Upper lobe of left lung (tissue), 6 donors: ENCODE data around the gene MSS51. TPM values are rescaled to one million over a fixed set of nuclear protein-coding genes. Genes with fewer than 3 reads are reported as not detected.
"Not testable (repeated sequence)": the region's sequence is repeated elsewhere in the genome, so short reads cannot be mapped to it uniquely, and the experiment has no call there.

Experiments used
- ATAC-seq, 2 donors: fragments of 200-7000 bp; cut with Tn5 transposase; one replicate each; pipeline ENCODE4 v1.9.1; 2022; ENCODE audit warnings: mild to moderate bottlenecking in 2 of 2, moderate library complexity in 2 of 2; ENCODE audit not compliant: low FRiP score in 2 of 2
- DNase-seq, 2 donors: peaks; one replicate each; pipeline ENCODE4 v3.0.0-alpha.2; 2019 to 2020
- H3K27ac ChIP-seq, 4 donors: fragments of 200-600 bp; sonication (generic); one replicate each; pipeline ENCODE4 v1.5.1; 2016 to 2019
- H3K27me3 ChIP-seq, 4 donors: fragments of 200-600 bp; sonication (generic); one replicate each; pipeline ENCODE4 v1.5.1; 2017 to 2019
- H3K36me3 ChIP-seq, 4 donors: fragments of 200-600 bp; sonication (generic); one replicate each; pipeline ENCODE4 v1.5.1; 2016 to 2019
- H3K4me1 ChIP-seq, 4 donors: fragments of 200-600 bp; sonication (generic); one replicate each; pipeline ENCODE4 v1.5.1; 2018 to 2019
- H3K4me3 ChIP-seq, 4 donors: fragments of 200-600 bp; sonication (generic); one replicate each; pipeline ENCODE4 v1.5.1; 2017 to 2019; ENCODE audit warnings: mild to moderate bottlenecking in 2 of 4, moderate library complexity in 1 of 4
- H3K9me3 ChIP-seq, 4 donors: fragments of 200-600 bp; sonication (generic); one replicate each; pipeline ENCODE4 v1.5.1; 2018 to 2019
- CTCF ChIP-seq, 6 experiments: fragments of 450-650 bp in 4 of 6; fragments of 200-600 bp in 2 of 6; sonication (generic) in 2 of 6; IDR thresholded peaks; one replicate each; pipeline ENCODE4 v1.5.1; 2016 to 2019; ENCODE audit warnings: antibody characterized with exemption in 6 of 6
- EP300 ChIP-seq, 4 donors: sonication (generic); formaldehyde crosslinking; IDR thresholded peaks; one replicate each; pipeline ENCODE4 v1.5.1; 2017; ENCODE audit warnings: antibody characterized with exemption in 4 of 4, control low read depth in 2 of 4
- POLR2A ChIP-seq, 4 donors: fragments of 450-650 bp; IDR thresholded peaks; one replicate each; pipeline ENCODE4 v1.5.1; 2016 to 2017; ENCODE audit warnings: antibody characterized with exemption in 4 of 4, mild to moderate bottlenecking in 2 of 4
- POLR2AphosphoS5 ChIP-seq, 2 donors: sonication (generic); formaldehyde crosslinking; IDR thresholded peaks; one replicate each; pipeline ENCODE4 v1.5.1; 2017; ENCODE audit warnings: antibody characterized with exemption in 2 of 2
- WGBS, 2 donors: methylation state at CpG; one replicate each; pipeline ENCODE4 v1.1.5; 2017 to 2018; 5-methylcytosine and 5-hydroxymethylcytosine counted together
- total RNA-seq, 6 donors: library from RNA; depleted of rRNA in 4 of 6; stranded (reverse); fragments of >200 nt in 4 of 6; gene quantifications; one replicate each; pipeline versions ENCODE4 v1.1.0 to v1.2.1, GENCODE V29; 2016 to 2021
- donor health status: DM: no; HTN: no; CAD: no; lungs with moderate emphysema.
- donor health status: DM: no; HTN: yes; CAD: no; lungs with severe emphysema.

The MSS51 gene
- total RNA-seq, 6 donors from 2014 or later: 1.7 to 8.4 (median 3.3) TPM

DNA sequence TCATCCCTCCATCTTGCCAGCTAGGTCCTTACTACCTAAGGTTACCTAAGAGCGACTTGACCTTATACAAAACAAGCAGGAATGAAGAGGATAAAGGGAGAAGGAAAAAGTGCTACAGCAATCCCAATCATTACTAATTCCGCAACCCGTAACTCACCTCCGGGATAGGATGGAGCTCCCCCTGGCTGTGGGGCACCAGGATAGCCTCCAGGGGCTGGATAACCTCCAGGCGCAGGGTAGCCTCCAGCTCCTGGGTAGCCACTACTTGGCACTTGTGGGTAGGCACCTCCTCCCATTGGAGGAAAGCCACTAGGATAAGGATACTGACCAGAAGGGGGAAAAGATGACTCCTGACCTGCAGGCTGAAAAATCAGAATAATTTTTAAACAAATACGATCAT lies 35.3 kb downstream of the MSS51 start:
- 94 to 99% methylated on average over 6 of the region's 6 CpGs for WGBS, 2 donors

DNA sequence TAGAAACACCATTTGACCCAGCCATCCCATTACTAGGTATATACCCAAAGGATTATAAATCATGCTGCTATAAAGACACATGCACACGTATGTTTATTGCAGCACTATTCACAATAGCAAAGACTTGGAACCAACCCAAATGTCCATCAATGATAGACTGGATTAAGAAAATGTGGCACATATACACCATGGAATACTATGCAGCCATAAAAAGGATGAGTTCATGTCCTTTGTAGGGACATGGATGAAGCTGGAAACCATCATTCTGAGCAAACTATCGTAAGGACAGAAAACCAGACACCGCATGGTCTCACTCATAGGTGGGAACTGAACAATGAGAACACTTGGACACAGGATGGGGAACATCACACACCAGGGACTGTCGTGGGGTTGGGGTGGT lies 39.0 kb downstream of the MSS51 start:
- ATAC-seq, H3K4me1 ChIP-seq, H3K4me3 ChIP-seq, DNase-seq, H3K9me3 ChIP-seq, H3K27me3 ChIP-seq, H3K27ac ChIP-seq: not testable (repeated sequence)
- H3K36me3 ChIP-seq: peaks cover 19 to 68% (median 31%) of the 10 kb centered on the region in 4 donors
- WGBS, 2 donors: 98 to 100% methylated on average over 3 of the region's 4 CpGs

More for the DNA sequence above, 35.3 kb downstream of the MSS51 start:
- no peak overlapping the region for H3K27ac ChIP-seq
- TF ChIP-seq POLR2A (IDR thresholded peaks at IDR 0.05): no peak
- TF ChIP-seq POLR2AphosphoS5 (IDR thresholded peaks at IDR 0.05): no peak
- no peak for TF ChIP-seq EP300 (IDR thresholded peaks at IDR 0.05)
- no peak for TF ChIP-seq CTCF (IDR thresholded peaks at IDR 0.05)
- no peaks in the 10 kb centered on the region for H3K9me3 ChIP-seq
- no peak for DNase-seq
- no peak overlapping the region for H3K4me3 ChIP-seq
- H3K36me3 ChIP-seq: peaks cover 19 to 61% (median 26%) of the 10 kb centered on the region in 4 donors
- no peaks in the 10 kb centered on the region for H3K4me1 ChIP-seq
- no peaks in the 10 kb centered on the region for H3K27me3 ChIP-seq
- no peak for ATAC-seq

GRCh38 chr10:73388228-73388627 lies 45.1 kb downstream of the MSS51 start:
- Histone ChIP-seq H3K4me3 (no peak overlapping the region), H3K4me1 (no peaks in the 10 kb centered on the region), H3K9me3 (no peaks in the 10 kb centered on the region), H3K36me3 (peaks cover 34 to 78% (median 50%) of the 10 kb centered on the region in 4 donors), H3K27me3 (no peaks in the 10 kb centered on the region), H3K27ac (no peak overlapping the region)
- TF ChIP-seq EP300 (IDR thresholded peaks at IDR 0.05): no peak
- no peak for TF ChIP-seq POLR2A (IDR thresholded peaks at IDR 0.05)
- TF ChIP-seq POLR2AphosphoS5 (IDR thresholded peaks at IDR 0.05): no peak
- TF ChIP-seq CTCF (IDR thresholded peaks at IDR 0.05): no peak
- no peak for DNase-seq
- WGBS, 2 donors: 88 to 93% methylated on average over 4 of the region's 4 CpGs
- ATAC-seq: no peak

DNA sequence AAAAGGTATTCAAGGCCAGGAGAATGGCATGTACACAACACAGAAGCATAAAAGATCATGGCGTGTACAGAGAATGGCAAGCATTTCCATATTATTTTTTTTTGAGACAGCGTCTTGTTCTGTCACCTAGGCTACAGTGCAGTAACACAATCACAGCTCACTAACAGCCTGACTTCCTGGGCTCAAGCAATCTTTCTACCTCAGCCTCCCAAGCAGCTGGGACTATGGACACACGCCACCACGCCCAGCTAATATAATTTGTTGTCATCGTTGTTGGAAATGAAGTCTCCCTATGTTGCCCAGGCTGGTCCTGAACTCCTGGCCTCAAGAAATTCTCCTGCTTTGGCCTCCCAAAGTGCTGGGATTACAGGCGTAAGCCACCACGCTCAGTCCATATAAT lies 46.8 kb downstream of the MSS51 start:
- no peak overlapping the region for H3K27ac ChIP-seq
- no peaks in the 10 kb centered on the region for H3K4me1 ChIP-seq
- DNase-seq (no peak), ATAC-seq (no peak)
- H3K36me3 ChIP-seq: peaks cover 41 to 92% (median 63%) of the 10 kb centered on the region in 4 donors
- no peak overlapping the region for H3K4me3 ChIP-seq
- H3K27me3 ChIP-seq: no peaks in the 10 kb centered on the region
- 99% methylated on average over 7 of the region's 7 CpGs for WGBS, 2 donors
- no peak for TF ChIP-seq POLR2AphosphoS5 (IDR thresholded peaks at IDR 0.05)
- no peak for TF ChIP-seq CTCF (IDR thresholded peaks at IDR 0.05)
- no peak for TF ChIP-seq POLR2A (IDR thresholded peaks at IDR 0.05)
- no peak for TF ChIP-seq EP300 (IDR thresholded peaks at IDR 0.05)
- H3K9me3 ChIP-seq: no peaks in the 10 kb centered on the region

- TF ChIP-seq POLR2A (IDR thresholded peaks at IDR 0.05) (no peak), EP300 (IDR thresholded peaks at IDR 0.05) (no peak), POLR2AphosphoS5 (IDR thresholded peaks at IDR 0.05) (no peak), CTCF (IDR thresholded peaks at IDR 0.05) (no peak)
- peaks cover 50 to 99% (median 63%) of the 10 kb centered on the region in 4 donors for H3K36me3 ChIP-seq
- no peaks in the 10 kb centered on the region for H3K27me3 ChIP-seq
- DNase-seq (no peak), ATAC-seq (no peak)
- no peaks in the 10 kb centered on the region for H3K9me3 ChIP-seq
- H3K27ac ChIP-seq: no peak overlapping the region
- no peak overlapping the region for H3K4me3 ChIP-seq
- no peaks in the 10 kb centered on the region for H3K4me1 ChIP-seq
- 75 to 83% methylated on average over 1 of the region's 1 CpG for WGBS, 2 donors
Measured at GRCh38 chr10:73379064-73379748, 54.2 kb downstream of the MSS51 start.
